Activated naive CD8-positive, alpha-beta T cell (primary cell): ENCODE results near the gene DDAH1.
"Not testable (repeated sequence)": the region's sequence is repeated elsewhere in the genome, so short reads cannot be mapped to it uniquely, and the experiment has no call there.

ENCODE experiments used
- H3K27ac Mint-ChIP-seq: one replicate; pipeline ENCODE4 v1.8.0; 2021; ENCODE audit warnings: mixed read lengths
- H3K27me3 Mint-ChIP-seq: one replicate; pipeline ENCODE4 v1.8.0; 2021; ENCODE audit warnings: mixed read lengths
- H3K36me3 Mint-ChIP-seq: one replicate; pipeline ENCODE4 v1.8.0; 2021; ENCODE audit warnings: mixed read lengths
- H3K4me1 Mint-ChIP-seq: one replicate; pipeline ENCODE4 v1.8.0; 2021; ENCODE audit warnings: low read depth, mixed read lengths
- H3K4me3 Mint-ChIP-seq: one replicate; pipeline ENCODE4 v1.8.0; 2021; ENCODE audit warnings: mild to moderate bottlenecking, mixed read lengths
- H3K9me3 Mint-ChIP-seq: one replicate; pipeline ENCODE4 v1.8.0; 2021; ENCODE audit warnings: low read depth, mixed read lengths

Gene DDAH1

GRCh38 chr1:85352055-85352454 is 112.9 kb downstream of the DDAH1 start:
- Mint-ChIP-seq H3K4me1 (no peaks in the 10 kb centered on the region), H3K36me3 (no peaks in the 10 kb centered on the region), H3K27ac (no peak overlapping the region), H3K27me3 (no peaks in the 10 kb centered on the region), H3K4me3 (no peak overlapping the region), H3K9me3 (no peaks in the 10 kb centered on the region)

GRCh38 chr1:85351202-85351828 is 113.6 kb downstream of the DDAH1 start:
- Mint-ChIP-seq H3K27ac (no peak overlapping the region), H3K9me3 (no peaks in the 10 kb centered on the region), H3K27me3 (no peaks in the 10 kb centered on the region), H3K36me3 (no peaks in the 10 kb centered on the region), H3K4me3 (no peak overlapping the region), H3K4me1 (no peaks in the 10 kb centered on the region)

GRCh38 chr1:85349224-85349623 is 115.7 kb downstream of the DDAH1 start:
- Mint-ChIP-seq H3K9me3 (no peaks in the 10 kb centered on the region), H3K4me1 (no peaks in the 10 kb centered on the region), H3K27ac (no peak overlapping the region), H3K36me3 (no peaks in the 10 kb centered on the region), H3K4me3 (no peak overlapping the region), H3K27me3 (no peaks in the 10 kb centered on the region)

GRCh38 chr1:85347908-85348307 is 117.1 kb downstream of the DDAH1 start:
- Mint-ChIP-seq H3K27ac (no peak overlapping the region), H3K9me3 (no peaks in the 10 kb centered on the region), H3K4me1 (no peaks in the 10 kb centered on the region), H3K36me3 (no peaks in the 10 kb centered on the region), H3K4me3 (no peak overlapping the region), H3K27me3 (no peaks in the 10 kb centered on the region)

- H3K27me3 Mint-ChIP-seq, H3K36me3 Mint-ChIP-seq, H3K4me3 Mint-ChIP-seq, H3K27ac Mint-ChIP-seq, H3K9me3 Mint-ChIP-seq, H3K4me1 Mint-ChIP-seq: not testable (repeated sequence)
These were observed 117.7 kb downstream of the DDAH1 start for GRCh38 chr1:85347275-85347674.

GRCh38 chr1:85344256-85344694 is 120.7 kb downstream of the DDAH1 start:
- Mint-ChIP-seq H3K27ac (no peak overlapping the region), H3K4me1 (no peaks in the 10 kb centered on the region), H3K9me3 (no peaks in the 10 kb centered on the region), H3K36me3 (no peaks in the 10 kb centered on the region), H3K4me3 (no peak overlapping the region), H3K27me3 (peaks cover 3% of the 10 kb centered on the region)

GRCh38 chr1:85343612-85344255 is 121.2 kb downstream of the DDAH1 start:
- Mint-ChIP-seq H3K27me3 (peaks cover 3% of the 10 kb centered on the region), H3K4me1 (no peaks in the 10 kb centered on the region), H3K4me3 (no peak overlapping the region), H3K27ac (no peak overlapping the region), H3K36me3 (no peaks in the 10 kb centered on the region), H3K9me3 (no peaks in the 10 kb centered on the region)

GRCh38 chr1:85343213-85343611 is 121.7 kb downstream of the DDAH1 start:
- Mint-ChIP-seq H3K27ac (no peak overlapping the region), H3K4me1 (no peaks in the 10 kb centered on the region), H3K27me3 (peaks cover 3% of the 10 kb centered on the region), H3K36me3 (no peaks in the 10 kb centered on the region), H3K9me3 (no peaks in the 10 kb centered on the region), H3K4me3 (no peak overlapping the region)

GRCh38 chr1:85342207-85342606 is 122.8 kb downstream of the DDAH1 start:
- no peaks in the 10 kb centered on the region for H3K4me1 Mint-ChIP-seq
- H3K36me3 Mint-ChIP-seq = no peaks in the 10 kb centered on the region
- H3K27me3 Mint-ChIP-seq = peaks cover 3% of the 10 kb centered on the region
- no peak overlapping the region for H3K27ac Mint-ChIP-seq
- H3K9me3 Mint-ChIP-seq = no peaks in the 10 kb centered on the region
- no peak overlapping the region for H3K4me3 Mint-ChIP-seq

GRCh38 chr1:85340427-85340826 is 124.5 kb downstream of the DDAH1 start:
- Mint-ChIP-seq H3K27ac (no peak overlapping the region), H3K9me3 (no peaks in the 10 kb centered on the region), H3K36me3 (no peaks in the 10 kb centered on the region), H3K4me3 (no peak overlapping the region), H3K27me3 (peaks cover 3% of the 10 kb centered on the region), H3K4me1 (no peaks in the 10 kb centered on the region)

- peaks cover 2% of the 10 kb centered on the region for H3K4me1 Mint-ChIP-seq
- H3K27ac Mint-ChIP-seq = no peak overlapping the region
- no peak overlapping the region for H3K4me3 Mint-ChIP-seq
- H3K9me3 Mint-ChIP-seq = no peaks in the 10 kb centered on the region
- H3K36me3 Mint-ChIP-seq = no peaks in the 10 kb centered on the region
- H3K27me3 Mint-ChIP-seq = peaks cover 3% of the 10 kb centered on the region
These were observed 125.1 kb downstream of the DDAH1 start for GRCh38 chr1:85339656-85340399.

GRCh38 chr1:85339089-85339488 is 125.9 kb downstream of the DDAH1 start:
- Mint-ChIP-seq H3K27me3 (peaks cover 3% of the 10 kb centered on the region), H3K4me1 (peaks cover 8% of the 10 kb centered on the region), H3K9me3 (peaks cover 1% of the 10 kb centered on the region), H3K36me3 (peaks cover 2% of the 10 kb centered on the region), H3K27ac (no peak overlapping the region), H3K4me3 (no peak overlapping the region)

GRCh38 chr1:85334962-85335361 is 130.0 kb downstream of the DDAH1 start:
- Mint-ChIP-seq H3K27me3 (peaks cover 2% of the 10 kb centered on the region), H3K9me3 (peaks cover 10% of the 10 kb centered on the region), H3K27ac (no peak overlapping the region), H3K36me3 (peaks cover 7% of the 10 kb centered on the region), H3K4me3 (no peak overlapping the region), H3K4me1 (peaks cover 8% of the 10 kb centered on the region)

GRCh38 chr1:85333186-85333585 is 131.8 kb downstream of the DDAH1 start:
- Mint-ChIP-seq H3K4me1 (peaks cover 8% of the 10 kb centered on the region), H3K27ac (no peak overlapping the region), H3K27me3 (peaks cover 2% of the 10 kb centered on the region), H3K9me3 (peaks cover 10% of the 10 kb centered on the region), H3K36me3 (peaks cover 7% of the 10 kb centered on the region), H3K4me3 (no peak overlapping the region)

- H3K4me3 Mint-ChIP-seq = no peak overlapping the region
These were observed 132.4 kb downstream of the DDAH1 start for GRCh38 chr1:85332575-85332974.

More at GRCh38 chr1:85332575-85332974, 132.4 kb downstream of the DDAH1 start:
- Mint-ChIP-seq H3K27me3 (peaks cover 3% of the 10 kb centered on the region), H3K27ac (no peak overlapping the region), H3K4me1 (peaks cover 8% of the 10 kb centered on the region), H3K36me3 (peaks cover 7% of the 10 kb centered on the region), H3K9me3 (peaks cover 10% of the 10 kb centered on the region)
